Erythroblast (primary cell): ENCODE results near the gene FBL.

Experiments used
- GATA1 ChIP-seq: IDR thresholded peaks from 2 replicates; pipeline ENCODE4 v1.6.1; 2011; ENCODE audit warnings: low read depth, mild to moderate bottlenecking, control low read depth, low read length, moderate library complexity
- POLR2A ChIP-seq: IDR thresholded peaks from 2 replicates; pipeline ENCODE4 v1.6.1; 2011; ENCODE audit warnings: mild to moderate bottlenecking, low read length

DNA sequence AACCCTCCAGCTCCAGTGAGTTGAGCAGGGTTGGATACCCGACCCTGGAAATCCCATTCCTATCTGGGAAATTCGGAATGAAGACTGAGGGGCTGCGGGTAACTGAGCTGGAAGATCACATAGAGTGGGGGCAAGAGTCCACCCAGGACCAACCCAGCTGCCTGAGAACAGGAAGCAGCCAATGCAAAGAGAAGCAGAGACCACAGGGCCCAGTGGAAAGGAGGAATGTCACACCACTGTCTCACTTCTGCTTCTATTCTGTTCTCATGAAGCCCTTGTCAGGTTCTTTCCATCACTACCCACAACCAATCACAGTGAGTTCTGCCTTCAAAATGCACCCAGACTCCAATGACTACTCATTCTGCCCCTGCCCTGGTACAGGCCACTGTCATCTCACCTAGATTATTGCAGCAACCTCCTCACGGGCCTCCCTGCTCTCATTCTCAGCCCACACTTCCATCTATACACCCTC lies 27.5 kb downstream of the FBL start:
- no peak for TF ChIP-seq POLR2A
- no peak for TF ChIP-seq GATA1
